ENCODE data around the gene LRRC3. TPM values are rescaled to one million over a fixed set of nuclear protein-coding genes. Genes with fewer than 3 reads are reported as not detected.

The LRRC3 gene
- total RNA-seq, 1 experiment from 2014 or later: not detected

DNA sequence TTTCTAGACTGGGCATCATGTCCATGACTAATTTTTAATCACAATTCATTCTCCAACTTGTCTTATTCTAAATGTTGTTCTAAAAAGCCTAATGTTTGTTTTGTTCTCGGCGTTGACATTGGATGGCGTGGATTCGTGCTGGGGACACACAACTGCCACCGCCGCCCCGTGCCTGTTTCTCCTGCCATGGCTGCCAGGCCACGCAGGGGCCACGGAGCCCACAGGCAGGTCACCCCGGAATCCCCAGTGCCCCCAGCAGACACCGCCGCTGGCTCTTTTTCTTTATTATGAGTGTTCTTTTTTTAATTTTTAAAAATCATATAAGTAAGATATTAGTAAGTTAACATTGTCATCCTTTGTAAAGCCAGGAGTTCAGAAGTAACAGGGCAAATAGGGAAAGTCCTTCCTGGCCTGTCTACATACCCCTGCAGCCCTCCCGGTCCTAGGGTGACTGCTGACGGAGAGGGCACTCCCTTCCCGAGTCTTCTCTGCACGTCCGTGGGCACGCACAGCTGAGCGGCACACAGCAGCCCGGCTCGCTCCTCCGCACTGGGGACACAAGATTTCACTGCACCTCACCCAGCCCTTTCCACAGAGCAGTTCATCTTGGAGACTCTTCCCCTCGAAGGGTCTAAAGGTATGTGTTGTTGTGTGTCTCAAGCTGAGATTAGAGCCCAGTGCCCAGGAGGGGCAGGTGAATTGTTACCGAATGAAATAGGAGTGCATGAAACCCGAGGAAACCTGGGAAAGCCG, 52.5 kb downstream of the LRRC3 start:
- Histone ChIP-seq H3K27ac (no peak overlapping the region), H3K4me1 (no peaks in the 10 kb centered on the region), H3K27me3 (no peaks in the 10 kb centered on the region), H3K4me3 (no peak overlapping the region), H3K36me3 (no peaks in the 10 kb centered on the region), H3K9me3 (replicated peaks) (no peaks in the 10 kb centered on the region)
- DNase-seq: no peak

DNA sequence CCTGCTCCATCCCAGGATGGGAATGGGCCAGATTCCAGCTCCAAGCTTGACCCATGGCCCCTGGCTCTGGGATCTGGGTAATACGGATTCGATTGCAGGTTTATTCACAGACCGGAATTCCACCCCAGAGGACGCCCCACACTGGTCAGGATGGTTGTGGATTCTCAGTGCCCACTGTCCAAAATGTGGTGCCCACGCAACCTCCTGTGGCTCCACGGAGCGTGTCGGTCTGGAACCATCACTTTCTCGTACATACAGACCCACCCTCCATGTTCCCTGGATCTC, 53.1 kb downstream of the LRRC3 start:
- DNase-seq: no peak
- no peaks in the 10 kb centered on the region for H3K9me3 ChIP-seq (replicated peaks)
- no peak overlapping the region for H3K4me3 ChIP-seq
- H3K27me3 ChIP-seq: no peaks in the 10 kb centered on the region
- H3K4me1 ChIP-seq: no peaks in the 10 kb centered on the region
- H3K36me3 ChIP-seq: no peaks in the 10 kb centered on the region
- no peak overlapping the region for H3K27ac ChIP-seq

DNA sequence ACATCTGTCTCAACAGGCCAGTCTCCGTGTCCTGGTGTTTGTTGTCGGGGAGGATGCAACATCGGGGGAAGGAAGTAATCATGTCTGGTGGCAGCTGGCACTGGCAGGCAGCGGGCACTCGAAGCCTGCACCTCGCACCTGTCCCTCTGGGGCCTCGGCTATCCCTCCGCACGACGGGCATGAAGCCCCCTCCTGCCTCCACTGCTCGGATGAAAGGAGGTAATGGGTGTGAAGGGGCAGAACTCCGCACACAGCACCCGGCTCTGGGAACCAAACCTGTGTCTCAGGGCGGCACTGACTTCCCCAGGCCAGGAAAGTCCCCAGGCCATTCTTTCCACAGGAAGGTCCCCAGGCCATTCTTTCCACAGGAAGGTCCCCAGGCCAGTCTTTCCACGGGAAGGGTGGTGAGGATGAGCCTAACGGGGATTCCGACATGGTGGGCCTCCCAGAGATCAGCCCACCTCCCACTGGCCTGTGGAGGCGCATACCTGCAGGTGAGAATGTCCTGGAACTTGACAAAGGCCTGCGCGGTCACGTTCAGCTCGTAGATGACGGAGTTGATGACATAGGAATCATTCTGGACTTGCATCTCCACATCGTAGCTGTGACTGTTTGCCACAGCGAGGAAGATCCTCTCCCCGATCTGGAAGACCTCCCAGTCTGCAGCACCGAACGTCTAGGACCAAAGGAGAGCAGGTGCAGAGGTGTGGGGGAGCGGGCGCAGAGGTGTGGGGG, 53.6 kb downstream of the LRRC3 start:
- Histone ChIP-seq H3K36me3 (no peaks in the 10 kb centered on the region), H3K27ac (no peak overlapping the region), H3K4me1 (no peaks in the 10 kb centered on the region), H3K27me3 (no peaks in the 10 kb centered on the region), H3K9me3 (replicated peaks) (no peaks in the 10 kb centered on the region), H3K4me3 (no peak overlapping the region)
- DNase-seq: no peak

DNA sequence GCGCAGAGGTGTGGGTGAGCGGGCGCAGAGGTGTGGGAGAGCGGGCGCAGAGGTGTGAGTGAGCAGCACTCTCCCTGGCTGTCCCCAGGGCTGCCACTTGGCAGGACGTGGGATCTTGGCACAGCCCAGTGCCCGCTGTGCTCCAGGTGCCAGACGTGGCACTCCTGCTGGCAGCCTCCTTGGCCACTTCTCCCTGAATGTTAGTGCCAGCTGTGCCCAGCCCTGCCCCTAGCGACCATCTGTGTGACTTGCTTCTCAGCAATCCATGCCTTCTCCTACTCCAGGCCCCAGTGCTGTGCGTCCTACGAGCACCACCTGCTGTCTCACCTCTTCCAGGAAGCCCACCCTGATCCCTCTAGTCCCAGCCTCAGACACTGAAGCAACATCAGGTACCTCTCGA, 54.2 kb downstream of the LRRC3 start:
- no peaks in the 10 kb centered on the region for H3K9me3 ChIP-seq (replicated peaks)
- DNase-seq: peak in 1 of 2 experiments; percentile 10
- no peak overlapping the region for H3K4me3 ChIP-seq
- no peaks in the 10 kb centered on the region for H3K36me3 ChIP-seq
- H3K27ac ChIP-seq: no peak overlapping the region
- H3K4me1 ChIP-seq: no peaks in the 10 kb centered on the region
- H3K27me3 ChIP-seq: no peaks in the 10 kb centered on the region

DNA sequence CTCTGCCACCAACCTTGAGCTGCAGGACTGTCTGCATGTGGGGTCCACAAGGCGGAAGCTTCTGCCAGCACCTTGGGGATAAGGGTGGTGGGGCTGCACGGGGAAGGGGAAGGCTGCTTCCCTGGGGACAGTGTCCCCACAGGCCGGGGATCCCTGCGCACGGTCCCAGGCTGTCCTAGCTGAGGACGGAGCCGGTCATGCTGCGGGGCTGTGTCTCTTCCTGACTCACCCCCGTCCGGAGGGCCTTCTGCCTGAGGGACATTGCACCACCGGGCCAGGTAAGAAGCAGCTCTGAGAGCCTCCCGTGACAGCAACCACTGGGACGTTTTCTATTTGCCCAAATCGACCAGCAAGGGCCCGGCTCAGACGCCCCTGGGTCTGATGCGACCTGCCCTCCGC, 54.8 kb downstream of the LRRC3 start:
- no peaks in the 10 kb centered on the region for H3K36me3 ChIP-seq
- H3K27me3 ChIP-seq: no peaks in the 10 kb centered on the region
- H3K9me3 ChIP-seq (replicated peaks): no peaks in the 10 kb centered on the region
- DNase-seq: no peak
- no peaks in the 10 kb centered on the region for H3K4me1 ChIP-seq
- H3K4me3 ChIP-seq: no peak overlapping the region
- no peak overlapping the region for H3K27ac ChIP-seq

DNA sequence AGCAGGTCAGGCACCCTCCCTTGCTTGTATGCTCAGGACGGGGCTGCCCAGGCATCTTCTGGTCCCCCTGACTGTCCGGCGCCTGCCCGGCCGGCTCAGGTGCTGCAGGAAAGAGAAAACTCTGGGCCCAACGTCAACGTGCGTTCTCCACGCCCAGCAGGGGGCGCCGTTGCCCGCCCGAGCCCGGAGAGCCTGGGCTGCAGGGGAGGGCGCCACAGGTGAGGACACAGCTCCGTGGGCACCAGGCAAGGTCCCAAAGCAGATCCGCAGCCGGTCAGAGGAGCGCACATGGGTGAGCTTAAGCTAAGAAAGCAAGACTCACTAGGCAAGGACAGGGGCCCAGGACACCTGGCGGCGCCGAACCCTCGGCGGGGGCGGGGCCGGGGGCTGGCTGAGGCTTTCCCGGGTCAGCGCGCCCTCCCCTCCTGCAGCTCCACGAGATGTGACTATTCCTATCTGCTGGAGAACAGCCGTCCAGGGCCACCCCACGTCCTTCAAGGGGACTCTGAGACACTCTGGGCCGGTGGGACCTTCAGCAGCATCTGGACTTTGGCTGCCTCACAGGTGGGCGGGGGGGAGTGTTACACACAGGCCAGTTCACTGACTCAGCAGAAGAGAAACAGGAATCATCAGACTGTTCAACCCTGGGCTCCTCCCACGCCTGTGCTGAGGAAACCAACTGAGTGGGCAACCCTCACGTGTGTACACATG, 55.4 kb downstream of the LRRC3 start:
- peak; percentile 50 to 68 for DNase-seq
- Histone ChIP-seq H3K9me3 (replicated peaks) (no peaks in the 10 kb centered on the region), H3K27me3 (no peaks in the 10 kb centered on the region), H3K4me1 (no peaks in the 10 kb centered on the region), H3K4me3 (no peak overlapping the region), H3K36me3 (no peaks in the 10 kb centered on the region), H3K27ac (no peak overlapping the region)

DNA sequence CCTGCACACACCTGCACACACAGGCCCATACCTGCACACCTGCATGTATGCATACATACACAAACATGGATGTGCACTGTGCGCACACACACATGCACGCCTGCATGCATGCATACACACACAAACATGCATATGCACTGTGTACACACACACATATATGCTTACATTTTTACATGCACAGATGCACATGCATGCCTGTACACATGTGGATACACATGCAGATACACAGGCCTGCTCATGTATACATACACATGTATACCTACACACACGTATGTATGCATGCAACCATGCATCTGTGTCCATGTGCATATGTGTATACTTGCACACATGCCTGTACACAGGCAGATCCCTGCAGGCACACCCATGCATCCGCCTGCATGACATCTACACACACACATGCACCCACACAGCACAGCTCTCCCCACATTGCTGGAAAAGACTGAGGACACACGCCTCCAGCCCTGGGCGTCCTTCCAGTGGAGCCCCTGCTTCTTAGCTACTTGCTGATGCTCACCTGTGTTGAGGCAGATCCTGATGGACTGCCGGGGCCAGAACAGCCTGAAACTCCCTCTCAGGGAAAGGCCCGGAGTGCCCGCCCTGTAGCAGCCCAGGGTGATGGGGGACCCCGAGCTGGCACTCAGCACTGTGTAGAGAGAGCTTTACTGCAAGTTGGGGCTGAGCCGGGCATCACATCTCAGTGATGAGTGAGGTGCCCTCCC, 56.1 kb downstream of the LRRC3 start:
- H3K36me3 ChIP-seq: no peaks in the 10 kb centered on the region
- H3K9me3 ChIP-seq (replicated peaks): no peaks in the 10 kb centered on the region
- no peak for DNase-seq
- no peaks in the 10 kb centered on the region for H3K27me3 ChIP-seq
- H3K4me1 ChIP-seq: no peaks in the 10 kb centered on the region
- H3K4me3 ChIP-seq: no peak overlapping the region
- H3K27ac ChIP-seq: no peak overlapping the region

Other genes starting within 250 kb of the LRRC3 start
- gene ICOSLG, start 214.6 kb upstream of the LRRC3 start, total RNA-seq (2014; rRNA removed; shearing (Covaris generic)): 0.13 TPM in 1 of 2 replicates, not detected in the other
- gene DNMT3L, start 193.6 kb upstream of the LRRC3 start, total RNA-seq (2014; rRNA removed; shearing (Covaris generic)): not detected in 2 replicates
- gene AIRE, start 169.6 kb upstream of the LRRC3 start, total RNA-seq (2014; rRNA removed; shearing (Covaris generic)): 0.10 TPM in 1 of 2 replicates, not detected in the other
- gene PFKL, start 155.5 kb upstream of the LRRC3 start, total RNA-seq (2014; rRNA removed; shearing (Covaris generic)): 49.8 and 50.7 TPM in 2 replicates
- 7.5 and 8.2 TPM in 2 replicates for gene CFAP410, start 116.1 kb upstream of the LRRC3 start, total RNA-seq (2014; rRNA removed; shearing (Covaris generic))
- gene TRPM2, start 101.9 kb upstream of the LRRC3 start, total RNA-seq (2014; rRNA removed; shearing (Covaris generic)): 0.61 and 0.87 TPM in 2 replicates
- not detected in 2 replicates for gene KRTAP10-1, start 84.7 kb downstream of the LRRC3 start, total RNA-seq (2014; rRNA removed; shearing (Covaris generic))
- gene KRTAP10-2, start 96.0 kb downstream of the LRRC3 start, total RNA-seq (2014; rRNA removed; shearing (Covaris generic)): not detected in 2 replicates
- gene KRTAP10-3, start 103.3 kb downstream of the LRRC3 start, total RNA-seq (2014; rRNA removed; shearing (Covaris generic)): not detected in 2 replicates
- gene KRTAP10-4, start 118.2 kb downstream of the LRRC3 start, total RNA-seq (2014; rRNA removed; shearing (Covaris generic)): not detected in 2 replicates
- not detected in 2 replicates for gene KRTAP10-5, start 125.1 kb downstream of the LRRC3 start, total RNA-seq (2014; rRNA removed; shearing (Covaris generic))
- gene KRTAP10-6, start 137.0 kb downstream of the LRRC3 start, total RNA-seq (2014; rRNA removed; shearing (Covaris generic)): not detected in 2 replicates
- not detected in 2 replicates for gene KRTAP10-7, start 145.1 kb downstream of the LRRC3 start, total RNA-seq (2014; rRNA removed; shearing (Covaris generic))
- not detected in 2 replicates for gene KRTAP10-8, start 156.6 kb downstream of the LRRC3 start, total RNA-seq (2014; rRNA removed; shearing (Covaris generic))
- not detected in 2 replicates for gene KRTAP10-9, start 171.6 kb downstream of the LRRC3 start, total RNA-seq (2014; rRNA removed; shearing (Covaris generic))
- not detected in 2 replicates for gene KRTAP10-10, start 181.8 kb downstream of the LRRC3 start, total RNA-seq (2014; rRNA removed; shearing (Covaris generic))
- not detected in 2 replicates for gene KRTAP10-11, start 190.9 kb downstream of the LRRC3 start, total RNA-seq (2014; rRNA removed; shearing (Covaris generic))
- gene KRTAP12-4, start 199.1 kb downstream of the LRRC3 start, total RNA-seq (2014; rRNA removed; shearing (Covaris generic)): not detected in 2 replicates
- not detected in 2 replicates for gene KRTAP12-3, start 202.4 kb downstream of the LRRC3 start, total RNA-seq (2014; rRNA removed; shearing (Covaris generic))
- gene KRTAP12-2, start 211.4 kb downstream of the LRRC3 start, total RNA-seq (2014; rRNA removed; shearing (Covaris generic)): not detected in 2 replicates
- gene KRTAP12-1, start 226.7 kb downstream of the LRRC3 start, total RNA-seq (2014; rRNA removed; shearing (Covaris generic)): not detected in 2 replicates
- gene KRTAP10-12, start 241.7 kb downstream of the LRRC3 start, total RNA-seq (2014; rRNA removed; shearing (Covaris generic)): not detected in 2 replicates